GM12874 (cell line): ENCODE data around the gene ZCCHC14.

Experiments used
- CTCF ChIP-seq: IDR thresholded peaks from 2 replicates; pipeline ENCODE4 v1.5.1; 2011; ENCODE audit warnings: low read depth, mild to moderate bottlenecking, control low read depth, low read length, moderate library complexity; ENCODE audit not compliant: insufficient read depth

Gene ZCCHC14

GRCh38 chr16:87368029-87368770 lies 124.6 kb downstream of the ZCCHC14 start:
- TF ChIP-seq CTCF: no peak

- TF ChIP-seq CTCF: no peak
These were observed 125.3 kb downstream of the ZCCHC14 start for GRCh38 chr16:87367529-87367928.

GRCh38 chr16:87366930-87367329 lies 125.9 kb downstream of the ZCCHC14 start:
- no peak for TF ChIP-seq CTCF

GRCh38 chr16:87366288-87366687 lies 126.5 kb downstream of the ZCCHC14 start:
- no peak for TF ChIP-seq CTCF

GRCh38 chr16:87365021-87365713 lies 127.7 kb downstream of the ZCCHC14 start:
- TF ChIP-seq CTCF: no peak

GRCh38 chr16:87363771-87364455 lies 128.9 kb downstream of the ZCCHC14 start:
- TF ChIP-seq CTCF: no peak

- no peak for TF ChIP-seq CTCF
These were observed 130.8 kb downstream of the ZCCHC14 start for GRCh38 chr16:87361916-87362619.
